RKO (cell line): ENCODE measurements around the gene TPRG1.

ENCODE experiments used
- DNase-seq: peaks from one replicate; pipeline ENCODE4 v3.0.0-alpha.2; 2016; ENCODE audit warnings: low spot score

The TPRG1 gene

GRCh38 chr3:189282189-189282588, 110.4 kb downstream of the TPRG1 start:
- no peak for DNase-seq

- no peak for DNase-seq
These were observed 111.0 kb downstream of the TPRG1 start for GRCh38 chr3:189282741-189283140.

- no peak for DNase-seq
These were observed 114.4 kb downstream of the TPRG1 start for GRCh38 chr3:189286188-189286587.

GRCh38 chr3:189286916-189287315, 115.1 kb downstream of the TPRG1 start:
- no peak for DNase-seq

- DNase-seq, result no peak
These were observed 116.8 kb downstream of the TPRG1 start for GRCh38 chr3:189288348-189289235.

GRCh38 chr3:189289251-189289650, 117.5 kb downstream of the TPRG1 start:
- DNase-seq, result no peak

- DNase-seq, result no peak
These were observed 121.1 kb downstream of the TPRG1 start for GRCh38 chr3:189292667-189293484.

GRCh38 chr3:189294649-189295048, 122.9 kb downstream of the TPRG1 start:
- DNase-seq, result no peak

- no peak for DNase-seq
These were observed 123.3 kb downstream of the TPRG1 start for GRCh38 chr3:189295089-189295488.

- DNase-seq, result no peak
These were observed 126.2 kb downstream of the TPRG1 start for GRCh38 chr3:189297932-189298331.

GRCh38 chr3:189298469-189299375, 127.0 kb downstream of the TPRG1 start:
- DNase-seq, result no peak

- no peak for DNase-seq
These were observed 128.6 kb downstream of the TPRG1 start for GRCh38 chr3:189300345-189300744.

- no peak for DNase-seq
These were observed 129.7 kb downstream of the TPRG1 start for GRCh38 chr3:189301479-189301878.

- DNase-seq, result no peak
These were observed 131.8 kb downstream of the TPRG1 start for GRCh38 chr3:189303584-189303983.

- DNase-seq, result no peak
These were observed 132.9 kb downstream of the TPRG1 start for GRCh38 chr3:189304465-189305351.

GRCh38 chr3:189305412-189305811, 133.6 kb downstream of the TPRG1 start:
- no peak for DNase-seq

GRCh38 chr3:189307963-189308362, 136.2 kb downstream of the TPRG1 start:
- DNase-seq, result no peak

GRCh38 chr3:189308608-189309007, 136.8 kb downstream of the TPRG1 start:
- no peak for DNase-seq

- no peak for DNase-seq
These were observed 137.7 kb downstream of the TPRG1 start for GRCh38 chr3:189309400-189309975.

- DNase-seq, result no peak
These were observed 139.8 kb downstream of the TPRG1 start for GRCh38 chr3:189311521-189311920.

- DNase-seq, result no peak
These were observed 141.1 kb downstream of the TPRG1 start for GRCh38 chr3:189312866-189313265.
